Kidney (tissue), 14 donors: ENCODE results near the gene TMEM271. TPM values are rescaled to one million over a fixed set of nuclear protein-coding genes. Genes with fewer than 3 reads are reported as not detected.

Experiments used
- DNase-seq, 5 donors: peaks; one replicate each; pipeline ENCODE4 v3.0.0-alpha.2; 2013 to 2020
- FAIRE-seq: peaks from 2 replicates; lab custom pipeline; 2012; peaks lifted over from hg19 to GRCh38; lab: Jason Lieb, UNC
- H3K27ac ChIP-seq, 2 donors: one replicate each; pipeline ENCODE4 v1.7.0; 2013; ENCODE audit warnings: low read depth in 2 of 2, low read length in 2 of 2, inconsistent platforms in 1 of 2
- H3K27me3 ChIP-seq: one replicate; pipeline ENCODE4 v1.7.1; 2013; ENCODE audit warnings: low read length, inconsistent platforms; ENCODE audit not compliant: control insufficient read depth, insufficient read depth
- H3K36me3 ChIP-seq, 3 donors: one replicate each; pipeline versions ENCODE4 v1.7.0 to v1.7.1; 2013; ENCODE audit warnings: low read length in 3 of 3, control low read depth in 1 of 3, inconsistent platforms in 1 of 3; ENCODE audit not compliant: insufficient read depth in 3 of 3, control insufficient read depth in 2 of 3
- H3K4me1 ChIP-seq, 3 donors: one replicate each; pipeline versions ENCODE4 v1.7.0 to v1.7.1; 2013; ENCODE audit warnings: low read length in 3 of 3, inconsistent platforms in 1 of 3, low read depth in 1 of 3; ENCODE audit not compliant: control insufficient read depth in 2 of 3, insufficient read depth in 2 of 3
- H3K4me3 ChIP-seq, 3 donors: one replicate each; pipeline versions ENCODE4 v1.7.0 to v1.8.1; 2013; ENCODE audit warnings: low read length in 3 of 3, control low read depth in 1 of 3, inconsistent platforms in 1 of 3
- H3K9ac ChIP-seq, 3 donors: one replicate each; pipeline versions ENCODE4 v1.7.0 to v1.7.1; 2013; ENCODE audit warnings: low read length in 3 of 3, control low read depth in 1 of 3, inconsistent platforms in 1 of 3
- H3K9me3 ChIP-seq, 3 donors: one replicate each; pipeline versions ENCODE4 v1.7.0 to v1.7.1; 2013; ENCODE audit warnings: low read length in 3 of 3, control low read depth in 1 of 3, inconsistent platforms in 1 of 3; ENCODE audit not compliant: control insufficient read depth in 2 of 3, insufficient read depth in 1 of 3
- CTCF ChIP-seq: IDR thresholded peaks from 3 replicates; pipeline ENCODE4 v1.5.1; 2012; ENCODE audit warnings: mild to moderate bottlenecking, moderate library complexity, borderline replicate concordance; ENCODE audit not compliant: insufficient read depth; ENCODE audit errors: extremely low read depth
- intact Hi-C: fragments of 100-400 bp; cut with DNase I; formaldehyde crosslinking; loops from one replicate; pipeline ENCODE4 v1.11.1; 2022
- polyA plus RNA-seq: library from polyadenylated mRNA; stranded (reverse); fragments of 350-450 nt; fragmentation: Illumina TruSeq; extraction: RNeasy Lipid Tissue Mini Kit (QIAGEN cat#74804); gene quantifications from one replicate; pipeline ENCODE4 v1.2.3, GENCODE V29; 2014; ENCODE audit warnings: low read depth, low replicate concordance; ENCODE audit not compliant: insufficient read depth
- total RNA-seq: library from RNA; stranded (reverse); fragmentation: NEBNext Ultra II Directional; extraction: Animal tissue kit (Norgen Biotek cat#: 25700); gene quantifications from one replicate; pipeline ENCODE4 v1.2.1, GENCODE V29; 2021
- donor health status: control.
- donor health status: control.
- donor health status: control.
- donor health status: control.
- donor health status: control.
- donor health status: DM: yes; HTN: yes; CAD: no.
- donor health status: Normal renal cell carcinoma (clear cell type).

Gene TMEM271
- total and polyA plus RNA-seq, 2 donors from 2014 or later: not detected

GRCh38 chr4:530017-530781 is 45.9 kb downstream of the TMEM271 start:
- no peaks in the 10 kb centered on the region for H3K4me1 ChIP-seq
- no peaks in the 10 kb centered on the region for H3K9me3 ChIP-seq
- no peak overlapping the region for H3K4me3 ChIP-seq
- no peaks in the 10 kb centered on the region for H3K27me3 ChIP-seq
- FAIRE-seq (no peak), DNase-seq (peak in 1 of 5 donors; percentile 57)
- H3K36me3 ChIP-seq: peaks cover 5 to 21% (median 16%) of the 10 kb centered on the region in 3 donors
- no peak for TF ChIP-seq CTCF
- no peak overlapping the region for H3K27ac ChIP-seq
- intact Hi-C loops: no loop called here
- H3K9ac ChIP-seq: no peak overlapping the region

GRCh38 chr4:529563-529962 is 46.5 kb downstream of the TMEM271 start:
- Histone ChIP-seq H3K36me3 (peaks cover 6 to 21% (median 18%) of the 10 kb centered on the region in 3 donors), H3K27ac (no peak overlapping the region), H3K9me3 (no peaks in the 10 kb centered on the region), H3K9ac (no peak overlapping the region), H3K27me3 (no peaks in the 10 kb centered on the region), H3K4me3 (no peak overlapping the region), H3K4me1 (no peaks in the 10 kb centered on the region)
- intact Hi-C loops: no loop called here
- DNase-seq (no peak), FAIRE-seq (no peak)
- no peak for TF ChIP-seq CTCF

- Histone ChIP-seq H3K4me3 (no peak overlapping the region), H3K9ac (no peak overlapping the region), H3K36me3 (peaks cover 6 to 23% (median 22%) of the 10 kb centered on the region in 3 donors), H3K27me3 (no peaks in the 10 kb centered on the region), H3K9me3 (no peaks in the 10 kb centered on the region), H3K27ac (no peak overlapping the region), H3K4me1 (no peaks in the 10 kb centered on the region)
- FAIRE-seq (no peak), DNase-seq (no peak)
- intact Hi-C loops: no loop called here
- no peak for TF ChIP-seq CTCF
These were observed 47.3 kb downstream of the TMEM271 start for GRCh38 chr4:528835-529234.

- Histone ChIP-seq H3K9me3 (no peaks in the 10 kb centered on the region), H3K9ac (no peak overlapping the region), H3K27me3 (no peaks in the 10 kb centered on the region), H3K36me3 (peaks cover 6 to 28% (median 20%) of the 10 kb centered on the region in 3 donors), H3K4me3 (no peak overlapping the region), H3K4me1 (no peaks in the 10 kb centered on the region), H3K27ac (no peak overlapping the region)
- DNase-seq: no peak
- intact Hi-C loops: no loop called here
- no peak for TF ChIP-seq CTCF
- no peak for FAIRE-seq
These were observed 47.8 kb downstream of the TMEM271 start for GRCh38 chr4:528296-528695.
